HG03097 (cell line): ENCODE results near the gene SENP7.
A peak's percentile ranks its signal among the peaks of the same experiment; 100 is the strongest.
"Not testable (repeated sequence)": the region's sequence is repeated elsewhere in the genome, so short reads cannot be mapped to it uniquely, and the experiment has no call there.

Experiments used
- ATAC-seq: cut with Tn5 transposase; IDR thresholded peaks from one replicate; pipeline ENCODE4 v1.9.1; 2021; ENCODE audit not compliant: unreplicated experiment, low FRiP score

Gene SENP7

GRCh38 chr3:101512646-101513418, at the start of gene SENP7:
SENP7 (minus strand) TSS chr3:101513212; CDS start chr3:101513130, 82 bp downstream.
- ATAC-seq: peak; percentile 42

DNA sequence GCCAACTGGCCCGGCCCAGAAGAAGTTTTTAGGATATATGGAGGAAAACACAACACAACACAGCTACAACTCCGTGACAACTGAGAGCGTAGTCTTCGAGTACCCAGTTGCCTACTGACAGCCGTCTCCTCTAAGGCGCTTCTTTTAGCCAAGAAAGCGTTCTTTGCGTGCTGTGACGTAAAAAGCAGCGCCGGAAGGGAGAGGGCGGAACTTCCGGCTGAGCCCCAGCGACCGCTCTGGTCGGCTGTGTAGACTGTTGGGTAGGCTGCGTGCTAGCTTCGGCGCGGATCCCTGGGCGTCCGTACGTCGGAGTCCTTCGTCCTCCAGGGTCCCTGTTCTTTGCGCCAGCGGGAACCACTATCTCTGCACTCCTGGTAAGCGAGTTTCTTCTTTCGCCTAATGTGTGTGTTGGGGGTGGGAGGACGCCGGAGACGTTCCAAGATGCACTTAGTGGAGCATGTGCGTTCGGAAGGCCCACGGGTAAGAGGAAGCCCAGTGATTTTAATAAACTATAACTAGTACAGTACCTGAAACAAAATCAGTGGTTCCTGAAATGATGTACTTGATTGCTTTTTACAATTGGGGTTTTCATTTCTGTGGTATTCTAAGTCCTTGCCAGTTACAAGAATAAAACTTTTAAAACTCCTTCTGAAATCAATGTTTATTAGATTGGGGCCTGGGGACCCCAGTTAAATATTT, 48.8 kb upstream of the SENP7 start, which contains the start of gene TRMT10C:
TSS of gene TRMT10C (plus strand) at position 239 of the 699 bp plus-strand sequence. CDS start 2,914 bp downstream, outside the sequence.
- ATAC-seq: peak; percentile 99

DNA sequence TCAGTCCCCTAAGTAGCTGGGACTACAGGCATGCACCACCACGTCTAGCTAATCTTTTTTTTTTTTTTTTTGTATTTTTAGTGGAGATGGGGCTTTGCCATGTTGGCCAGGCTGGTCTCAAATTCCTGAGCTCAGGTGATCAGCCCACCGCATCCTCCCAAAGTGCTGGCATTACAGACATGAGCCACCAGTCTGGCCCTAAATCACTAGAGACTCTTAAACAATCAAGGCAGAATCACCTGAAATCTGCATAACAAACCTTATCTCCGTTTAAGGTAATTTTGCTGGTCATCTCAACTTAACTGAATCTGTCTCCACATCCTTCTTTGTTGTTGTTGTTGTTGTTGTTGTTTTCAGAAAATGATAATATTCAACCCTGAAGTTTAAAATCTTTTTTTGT, 43.1 kb upstream of the SENP7 start:
- ATAC-seq: no peak

DNA sequence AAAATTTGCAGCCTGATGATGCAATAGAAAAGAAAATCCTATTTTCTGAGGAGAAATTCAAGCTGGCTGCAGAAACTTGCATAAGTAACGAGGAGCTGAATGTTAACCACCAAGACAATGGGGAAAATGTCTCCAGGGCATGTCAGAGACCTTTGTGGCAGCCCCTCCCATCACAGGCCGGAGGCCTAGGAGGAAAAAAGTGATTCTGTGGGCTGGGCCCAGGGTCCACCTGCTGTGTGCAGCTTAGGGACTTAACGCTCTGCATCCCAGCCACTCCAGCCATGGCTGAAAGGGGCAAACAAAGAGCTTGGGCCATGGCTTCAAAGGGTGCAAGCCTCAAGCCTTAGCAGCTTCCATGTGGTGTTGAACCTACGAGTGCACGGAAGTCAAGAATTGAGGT, 40.4 kb upstream of the SENP7 start:
- ATAC-seq: not testable (repeated sequence)

DNA sequence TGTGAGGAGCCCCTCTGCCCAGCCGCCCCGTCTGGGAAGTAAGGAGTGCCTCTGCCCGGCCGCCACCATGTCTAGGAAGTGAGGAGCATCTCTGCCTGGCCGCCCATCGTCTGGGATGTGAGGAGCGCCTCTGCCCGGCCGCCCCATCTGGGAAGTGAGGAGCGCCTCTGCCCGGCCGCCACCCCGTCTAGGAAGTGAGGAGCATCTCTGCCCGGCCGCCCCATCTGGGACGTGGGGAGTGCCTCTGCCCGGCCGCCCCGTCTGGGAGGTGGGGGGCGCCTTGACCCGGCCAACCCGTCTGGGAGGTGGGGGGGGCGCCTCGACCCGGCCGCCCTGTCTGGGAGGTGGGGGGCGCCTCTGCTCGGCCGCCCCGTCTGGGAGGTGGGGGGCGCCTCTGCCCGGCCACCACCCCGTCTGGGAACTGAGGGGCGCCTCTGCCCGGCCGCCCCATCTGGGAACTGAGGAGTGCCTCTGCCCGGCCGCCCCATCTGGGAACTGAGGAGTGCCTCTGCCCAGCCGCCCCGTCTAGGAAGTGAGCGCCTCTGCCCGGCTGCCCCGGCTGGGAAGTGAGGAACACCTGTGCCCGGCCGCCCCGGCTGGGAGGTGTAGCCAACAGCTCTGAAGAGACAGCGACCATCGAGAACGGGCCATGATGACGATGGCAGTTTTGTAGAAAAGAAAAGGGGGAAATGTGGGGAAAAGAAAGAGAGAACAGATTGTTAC, 38.5 kb upstream of the SENP7 start:
- ATAC-seq: not testable (repeated sequence)

GRCh38 chr3:101549473-101549872, 36.5 kb upstream of the SENP7 start:
- ATAC-seq: no peak

DNA sequence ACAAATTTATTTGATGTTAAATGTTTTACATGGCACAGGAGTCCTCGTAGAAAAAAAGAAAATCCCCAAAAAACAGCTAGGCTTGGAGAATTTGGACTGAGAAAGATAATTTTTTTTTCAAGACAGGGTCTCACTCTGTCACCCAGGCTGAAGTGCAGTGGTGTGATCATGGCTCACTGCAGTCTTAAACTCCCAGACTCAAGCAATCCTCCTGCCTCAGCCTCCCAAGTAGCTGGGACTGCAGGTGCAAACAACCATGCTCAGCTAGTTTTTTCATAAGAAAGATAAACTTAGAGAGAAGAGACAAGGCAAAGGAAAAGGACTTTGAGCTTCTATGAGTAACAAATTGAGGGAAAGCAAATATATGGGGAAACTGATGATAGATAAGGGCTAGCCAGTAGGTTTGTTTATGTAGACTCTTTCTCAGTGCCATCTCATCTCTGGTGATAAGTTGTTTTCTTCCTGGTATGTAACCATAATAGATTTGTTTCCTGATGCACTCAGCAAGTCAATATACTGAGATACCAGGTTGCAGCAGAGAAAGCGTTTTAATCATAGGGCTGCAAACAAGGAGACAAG, 35.6 kb upstream of the SENP7 start:
- ATAC-seq: no peak

GRCh38 chr3:101544161-101544850, 31.3 kb upstream of the SENP7 start:
- ATAC-seq: no peak

GRCh38 chr3:101542957-101543356, 29.9 kb upstream of the SENP7 start:
- ATAC-seq: no peak

- ATAC-seq: not testable (repeated sequence)
These were observed 23.9 kb upstream of the SENP7 start for GRCh38 chr3:101536955-101537354.

DNA sequence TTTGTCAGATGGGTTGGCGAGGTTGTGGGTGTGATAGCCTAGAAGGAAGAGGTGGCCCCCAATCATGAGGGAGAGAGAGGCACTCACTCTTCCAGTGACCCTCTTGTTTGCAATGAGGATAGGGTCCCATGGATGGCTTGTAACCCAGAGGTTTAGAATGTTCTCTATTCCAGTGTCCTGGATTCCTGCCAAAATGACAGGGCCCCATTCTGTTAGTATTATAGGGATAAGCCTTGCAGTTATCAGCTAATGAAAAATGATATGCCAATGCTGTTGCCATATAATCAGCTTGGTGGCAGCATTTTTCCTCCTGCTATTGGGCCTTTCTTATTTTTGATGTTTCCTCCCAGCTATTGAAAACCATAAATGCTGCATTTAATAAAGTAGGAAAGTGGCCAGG, 23.3 kb upstream of the SENP7 start:
- ATAC-seq: no peak

- no peak for ATAC-seq
These were observed 22.2 kb upstream of the SENP7 start for GRCh38 chr3:101535221-101535620.

DNA sequence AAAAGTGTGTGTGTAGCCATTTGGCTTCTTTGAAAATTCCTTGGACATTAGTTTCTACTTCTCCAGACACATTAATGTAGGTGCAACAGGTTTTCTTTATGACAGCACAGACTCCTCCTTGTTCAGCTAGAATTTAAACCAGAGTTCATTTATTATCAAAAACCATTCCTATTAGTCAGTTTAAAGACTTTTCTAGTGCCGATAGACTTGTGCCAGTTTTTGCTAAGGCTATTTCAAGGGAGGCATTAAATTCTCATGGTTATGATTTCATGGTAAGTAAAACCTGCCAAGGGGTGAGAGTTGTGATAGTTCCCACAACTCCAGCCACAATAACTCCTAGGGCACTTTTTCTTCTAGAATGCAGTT, 20.6 kb upstream of the SENP7 start:
- ATAC-seq: no peak

GRCh38 chr3:101532783-101533602, 20.0 kb upstream of the SENP7 start:
- ATAC-seq: no peak

GRCh38 chr3:101531473-101532086, 18.6 kb upstream of the SENP7 start:
- no peak for ATAC-seq

DNA sequence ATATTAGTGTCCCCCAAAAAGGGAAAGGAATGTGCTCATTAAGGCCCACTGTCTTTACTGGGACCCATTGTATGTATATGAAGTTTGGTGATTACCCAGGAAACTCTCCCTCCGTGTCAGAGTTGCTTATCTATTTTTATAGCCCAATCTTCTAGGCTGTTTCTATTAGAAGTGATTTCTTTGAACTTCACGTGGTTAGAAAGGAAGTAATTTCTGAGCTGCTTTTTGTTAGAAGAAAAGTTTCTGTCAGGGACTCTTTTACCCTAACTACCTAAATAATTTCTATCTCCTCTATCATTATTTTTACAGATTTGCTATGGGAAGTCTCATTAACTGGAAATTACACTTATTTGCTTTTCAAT, 17.7 kb upstream of the SENP7 start:
- ATAC-seq: no peak

GRCh38 chr3:101529816-101530685, 17.0 kb upstream of the SENP7 start:
- ATAC-seq: no peak

DNA sequence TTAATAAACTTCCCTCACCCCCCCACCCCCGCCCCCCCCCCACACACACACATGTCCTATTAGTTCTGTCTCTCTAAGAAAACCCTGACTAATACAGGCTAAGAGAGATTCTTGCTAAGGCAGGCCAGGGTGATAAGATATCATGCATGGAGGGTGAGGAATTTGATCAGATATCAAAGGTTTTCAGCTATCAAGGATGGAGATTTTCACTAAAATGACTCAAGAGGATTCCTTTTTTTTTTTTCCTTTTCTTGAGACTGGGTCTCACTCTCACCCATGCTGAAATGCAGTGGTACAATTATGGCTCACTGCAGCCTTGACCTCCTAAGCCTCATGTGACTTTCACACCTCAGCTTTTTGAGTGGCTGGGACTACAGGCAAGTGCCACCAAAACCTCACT, 14.9 kb upstream of the SENP7 start:
- no peak for ATAC-seq
